HCT116 (cell line): Measurements from ENCODE around the gene SLC10A6. TPM values are rescaled to one million over a fixed set of nuclear protein-coding genes. Genes with fewer than 3 reads are reported as not detected.
A peak's percentile ranks its signal among the peaks of the same experiment; 100 is the strongest.

ENCODE experiments used
- ATAC-seq: fragments of 200-7000 bp; cut with Tn5 transposase; 2 replicates; pipeline ENCODE4 v1.9.1; 2020; ENCODE audit warnings: mild to moderate bottlenecking, moderate library complexity
- BruUV-seq: library from RNA; stranded (reverse); fragments of 400-500 nt; replicated peaks from 2 replicates; lab custom pipeline; 2021; lab: Mats Ljungman, UMichigan
- CTCF ChIA-PET: fragments of 300-600 bp; sonication (Branson Sonifier 250); formaldehyde crosslinking; loops from one replicate; lab custom pipeline; 2021; ENCODE audit warnings: antibody characterized with exemption; lab: Charles Lee
- POLR2A ChIA-PET: fragments of 300-600, 350-600 bp; sonication (Branson Sonifier 250); formaldehyde crosslinking; loops from one replicate; lab custom pipeline; 2021; ENCODE audit warnings: antibody characterized with exemption; lab: Charles Lee
- RAD21 ChIA-PET, 2 experiments: fragments of 300-600 bp; sonication (Branson Sonifier 250); formaldehyde crosslinking; loops; one replicate each; lab custom pipeline; 2023; ENCODE audit warnings: low total read pairs in 2 of 2; ENCODE audit not compliant: uncharacterized antibody in 2 of 2, unreplicated experiment in 2 of 2, low non-redundant PET in 1 of 2; lab: Charles Lee
- DNase-seq: peaks from one replicate; pipeline ENCODE4 v3.0.0-alpha.2; 2010; ENCODE audit warnings: low read depth, low spot score
- H2AFZ ChIP-seq: fragments of 200-600 bp; shearing (Covaris generic), sonication (generic); 2 replicates; pipeline ENCODE4 v1.6.1; 2017; ENCODE audit warnings: low read depth, mixed run types, mixed read lengths, antibody characterized with exemption, low read length; ENCODE audit not compliant: poor library complexity, severe bottlenecking
- H3K27ac ChIP-seq: 2 replicates; pipeline ENCODE4 v1.5.1; 2012; ENCODE audit warnings: low read depth, low read length
- H3K27me3 ChIP-seq: fragments of 200-600 bp; sonication (generic); 2 replicates; pipeline ENCODE4 v1.6.1; 2016; ENCODE audit warnings: mixed run types, low read length, mixed read lengths; ENCODE audit not compliant: insufficient read depth
- H3K36me3 ChIP-seq, 2 experiments: fragments of 200-500 bp in 1 of 2; fragments of 200-600 bp in 1 of 2; sonication (Bioruptor generic) in 1 of 2; sonication (generic) in 1 of 2; 2 replicates each; pipeline versions ENCODE4 v1.5.1 to v1.6.1; 2014 to 2016; ENCODE audit warnings: low read length in 2 of 2, inconsistent platforms in 1 of 2, mixed read lengths in 1 of 2, mixed run types in 1 of 2; ENCODE audit not compliant: insufficient read depth in 2 of 2, control insufficient read depth in 1 of 2
- H3K4me1 ChIP-seq, 2 experiments: fragments of 200-600 bp in 1 of 2; sonication (generic) in 1 of 2; 2 replicates each; pipeline versions ENCODE4 v1.5.1 to v1.6.1; 2012 to 2017; ENCODE audit warnings: low read length in 2 of 2, inconsistent platforms in 1 of 2, mild to moderate bottlenecking in 1 of 2, mixed read lengths in 1 of 2, mixed run types in 1 of 2, moderate library complexity in 1 of 2; ENCODE audit not compliant: insufficient read depth in 2 of 2, control insufficient read depth in 1 of 2
- H3K4me2 ChIP-seq: fragments of 200-600 bp; sonication (generic); 2 replicates; pipeline ENCODE4 v1.6.1; 2017; ENCODE audit warnings: mixed run types, low read length, mixed read lengths
- H3K4me3 ChIP-seq, 2 experiments: fragments of 200-600 bp in 1 of 2; sonication (generic) in 1 of 2; replicated peaks in 1 of 2; 2 replicates each; pipeline ENCODE4 v1.5.1; 2011 to 2016; ENCODE audit warnings: low read length in 2 of 2, control low read depth in 1 of 2, low read depth in 1 of 2, mild to moderate bottlenecking in 1 of 2, mixed read lengths in 1 of 2, mixed run types in 1 of 2
- H3K79me2 ChIP-seq: fragments of 200-600 bp; sonication (generic); 2 replicates; pipeline ENCODE4 v1.6.1; 2017; ENCODE audit warnings: mild to moderate bottlenecking, mixed run types, low read length, moderate library complexity, mixed read lengths; ENCODE audit not compliant: insufficient read depth
- H3K9ac ChIP-seq: fragments of 200-600 bp; sonication (generic); 2 replicates; pipeline ENCODE4 v1.6.1; 2016; ENCODE audit warnings: low read length, mixed read lengths
- H3K9me2 ChIP-seq: fragments of 200-600 bp; sonication (generic), shearing (Covaris generic); 2 replicates; pipeline ENCODE4 v1.6.1; 2017; ENCODE audit warnings: mixed run types, mild to moderate bottlenecking, moderate library complexity; ENCODE audit not compliant: insufficient read depth
- H3K9me3 ChIP-seq, 2 experiments: fragments of 200-500 bp in 1 of 2; fragments of 200-600 bp in 1 of 2; sonication (Bioruptor generic) in 1 of 2; sonication (generic) in 1 of 2; 2 replicates each; pipeline ENCODE4 v1.6.1; 2014 to 2017; ENCODE audit warnings: low read length in 2 of 2, mixed read lengths in 2 of 2, inconsistent platforms in 1 of 2, low read depth in 1 of 2, mild to moderate bottlenecking in 1 of 2, mixed run types in 1 of 2, moderate library complexity in 1 of 2; ENCODE audit not compliant: control insufficient read depth in 1 of 2, insufficient read depth in 1 of 2
- H4K20me1 ChIP-seq: fragments of 200-600 bp; sonication (generic), shearing (Covaris generic); 2 replicates; pipeline ENCODE4 v1.6.1; 2017; ENCODE audit warnings: mixed run types, mild to moderate bottlenecking, moderate library complexity; ENCODE audit not compliant: insufficient read depth
- EGR1 ChIP-seq: IDR thresholded peaks from 2 replicates; pipeline ENCODE4 v1.6.1; 2012; ENCODE audit warnings: low read depth
- ELF1 ChIP-seq: IDR thresholded peaks from 2 replicates; pipeline ENCODE4 v1.6.1; 2012; ENCODE audit warnings: low read depth, borderline replicate concordance
- FOSL1 ChIP-seq: IDR thresholded peaks from 2 replicates; pipeline ENCODE4 v1.6.1; 2012; ENCODE audit warnings: low read depth
- RAD21 ChIP-seq: IDR thresholded peaks from 2 replicates; pipeline ENCODE4 v1.6.1; 2012; ENCODE audit warnings: low read depth, mild to moderate bottlenecking
- YY1 ChIP-seq: IDR thresholded peaks from 2 replicates; pipeline ENCODE4 v1.6.1; 2011; ENCODE audit warnings: low read length, low read depth, moderate library complexity, mild to moderate bottlenecking; ENCODE audit not compliant: insufficient replicate concordance; ENCODE audit errors: extremely low read depth
- intact Hi-C: fragments of 100-400 bp; cut with micrococcal nuclease; formaldehyde crosslinking; loops from 2 replicates; pipeline ENCODE4 v1.10.0; 2022
- total RNA-seq: library from RNA; stranded (reverse); gene quantifications from one replicate; pipeline ENCODE4 v1.2.1, GENCODE V29; 2021; ENCODE audit not compliant: unreplicated experiment
- TF ChIP-seq, protein P1 (sequence below), 3 experiments: fragments of 200-600 bp in 1 of 3; sonication (generic) in 1 of 3; IDR thresholded peaks in 2 of 3; conservative IDR thresholded peaks in 1 of 3; 2 replicates each; pipeline ENCODE4 v1.5.1; 2012 to 2017; ENCODE audit warnings: low read depth in 2 of 3, low read length in 2 of 3, antibody characterized with exemption in 1 of 3, borderline replicate concordance in 1 of 3, control low read depth in 1 of 3, mild to moderate bottlenecking in 1 of 3, mixed read lengths in 1 of 3, mixed run types in 1 of 3, moderate library complexity in 1 of 3; ENCODE audit not compliant: insufficient read depth in 1 of 3
- TF ChIP-seq, protein P2 (sequence below): IDR thresholded peaks from 2 replicates; pipeline ENCODE4 v1.6.1; 2012

SLC10A6 gene
- total RNA-seq, 1 experiment from 2014 or later, result not detected

DNA sequence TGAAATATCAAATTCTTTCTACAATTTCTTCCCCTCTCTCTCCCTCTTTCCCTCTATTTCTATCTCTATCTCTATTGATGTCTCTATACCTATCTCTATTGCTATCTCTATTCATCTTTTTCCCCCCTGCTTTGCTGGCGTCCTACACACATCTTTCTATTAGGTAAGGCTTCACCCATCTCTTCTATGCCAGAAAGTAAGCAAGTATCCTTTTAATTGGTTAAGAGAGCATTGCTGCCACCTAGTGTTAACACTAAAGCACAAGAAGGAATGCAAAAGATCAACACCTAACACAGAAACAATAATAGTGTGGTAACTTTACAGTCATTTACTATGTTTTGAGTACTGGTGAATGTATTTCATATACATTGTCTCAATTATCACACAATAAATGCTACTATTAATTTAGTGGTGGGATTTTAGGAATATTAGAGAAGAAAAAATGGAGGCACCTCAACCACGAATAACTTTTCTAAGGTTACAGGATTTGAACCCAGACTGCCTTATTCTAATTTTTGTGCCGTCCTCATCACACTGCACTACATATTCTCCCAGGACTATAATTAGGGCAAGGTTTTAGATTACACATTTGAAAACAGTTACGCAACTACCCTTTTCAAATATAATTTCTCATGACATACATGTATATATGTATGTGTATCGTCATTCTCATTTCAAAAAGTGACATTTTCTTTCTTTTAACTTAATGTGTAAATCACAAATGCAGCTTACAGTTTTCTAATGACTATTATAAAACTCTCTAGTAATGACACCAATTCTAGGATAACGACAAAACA lies 46.7 kb upstream of the SLC10A6 start:
- Histone ChIP-seq H2AFZ (no peak overlapping the region), H3K4me2 (no peak overlapping the region), H3K9ac (no peak overlapping the region), H3K79me2 (no peaks in the 10 kb centered on the region), H3K9me2 (no peaks in the 10 kb centered on the region), H3K27ac (no peak overlapping the region), H3K36me3 (no peaks in the 10 kb centered on the region), H3K27me3 (no peaks in the 10 kb centered on the region), H3K4me3 (no peak overlapping the region), H3K4me1 (peaks cover 6 to 32% of the 10 kb centered on the region in 2 experiments), H3K9me3 (no peaks in the 10 kb centered on the region), H4K20me1 (no peaks in the 10 kb centered on the region)
- BruUV-seq, result no TSS peak
- TF ChIP-seq RAD21, result peak; percentile 96
- TF ChIP-seq FOSL1, result no peak
- no peak for TF ChIP-seq ELF1
- TF ChIP-seq, protein P1, sequence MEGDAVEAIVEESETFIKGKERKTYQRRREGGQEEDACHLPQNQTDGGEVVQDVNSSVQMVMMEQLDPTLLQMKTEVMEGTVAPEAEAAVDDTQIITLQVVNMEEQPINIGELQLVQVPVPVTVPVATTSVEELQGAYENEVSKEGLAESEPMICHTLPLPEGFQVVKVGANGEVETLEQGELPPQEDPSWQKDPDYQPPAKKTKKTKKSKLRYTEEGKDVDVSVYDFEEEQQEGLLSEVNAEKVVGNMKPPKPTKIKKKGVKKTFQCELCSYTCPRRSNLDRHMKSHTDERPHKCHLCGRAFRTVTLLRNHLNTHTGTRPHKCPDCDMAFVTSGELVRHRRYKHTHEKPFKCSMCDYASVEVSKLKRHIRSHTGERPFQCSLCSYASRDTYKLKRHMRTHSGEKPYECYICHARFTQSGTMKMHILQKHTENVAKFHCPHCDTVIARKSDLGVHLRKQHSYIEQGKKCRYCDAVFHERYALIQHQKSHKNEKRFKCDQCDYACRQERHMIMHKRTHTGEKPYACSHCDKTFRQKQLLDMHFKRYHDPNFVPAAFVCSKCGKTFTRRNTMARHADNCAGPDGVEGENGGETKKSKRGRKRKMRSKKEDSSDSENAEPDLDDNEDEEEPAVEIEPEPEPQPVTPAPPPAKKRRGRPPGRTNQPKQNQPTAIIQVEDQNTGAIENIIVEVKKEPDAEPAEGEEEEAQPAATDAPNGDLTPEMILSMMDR (IDR thresholded peaks at IDR 0.05 in 2 of 3, conservative IDR thresholded peaks at IDR 0.05 in 1 of 3; ENCODE audit: borderline replicate concordance in 1 of 3, insufficient read depth in 1 of 3, low read depth in 2 of 3, low read length in 2 of 3), result peak; percentile 64 to 90 (median 87)
- no peak for TF ChIP-seq EGR1
- TF ChIP-seq, protein P2, sequence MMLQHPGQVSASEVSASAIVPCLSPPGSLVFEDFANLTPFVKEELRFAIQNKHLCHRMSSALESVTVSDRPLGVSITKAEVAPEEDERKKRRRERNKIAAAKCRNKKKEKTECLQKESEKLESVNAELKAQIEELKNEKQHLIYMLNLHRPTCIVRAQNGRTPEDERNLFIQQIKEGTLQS, result no peak
- TF ChIP-seq YY1, result no peak
- intact Hi-C loops, result loop anchor here (1.0 to 10.0 kb wide), 7 partner anchors 301 to 1319 kb away; partner anchors contain the start of gene PTPN13
- POLR2A ChIA-PET, result no interaction called here
- RAD21 ChIA-PET, result interaction anchor here in 1 of 2 experiments (0.7 kb wide), 1 partner anchor 374 kb away, joined by 3 read pairs; no protein-coding TSS in a partner anchor
- ATAC-seq (peak; percentile 31), DNase-seq (peak; percentile 61)
- CTCF ChIA-PET, result interaction anchor here (1.1 to 1.4 kb wide), 3 partner anchors 374 to 1099 kb away, joined by 5 to 13 read pairs (median 7); no protein-coding TSS in a partner anchor
